GM21367 (cell line): ENCODE data around the gene NOL4L.

ENCODE experiments used
- ATAC-seq: cut with Tn5 transposase; IDR thresholded peaks from one replicate; pipeline ENCODE4 v1.9.1; 2021; ENCODE audit not compliant: unreplicated experiment

Gene NOL4L

GRCh38 chr20:32614303-32614702 is 29.2 kb upstream of the NOL4L start:
- no peak for ATAC-seq

- ATAC-seq, result no peak
Observed at GRCh38 chr20:32613192-32614053, 28.3 kb upstream of the NOL4L start.

DNA sequence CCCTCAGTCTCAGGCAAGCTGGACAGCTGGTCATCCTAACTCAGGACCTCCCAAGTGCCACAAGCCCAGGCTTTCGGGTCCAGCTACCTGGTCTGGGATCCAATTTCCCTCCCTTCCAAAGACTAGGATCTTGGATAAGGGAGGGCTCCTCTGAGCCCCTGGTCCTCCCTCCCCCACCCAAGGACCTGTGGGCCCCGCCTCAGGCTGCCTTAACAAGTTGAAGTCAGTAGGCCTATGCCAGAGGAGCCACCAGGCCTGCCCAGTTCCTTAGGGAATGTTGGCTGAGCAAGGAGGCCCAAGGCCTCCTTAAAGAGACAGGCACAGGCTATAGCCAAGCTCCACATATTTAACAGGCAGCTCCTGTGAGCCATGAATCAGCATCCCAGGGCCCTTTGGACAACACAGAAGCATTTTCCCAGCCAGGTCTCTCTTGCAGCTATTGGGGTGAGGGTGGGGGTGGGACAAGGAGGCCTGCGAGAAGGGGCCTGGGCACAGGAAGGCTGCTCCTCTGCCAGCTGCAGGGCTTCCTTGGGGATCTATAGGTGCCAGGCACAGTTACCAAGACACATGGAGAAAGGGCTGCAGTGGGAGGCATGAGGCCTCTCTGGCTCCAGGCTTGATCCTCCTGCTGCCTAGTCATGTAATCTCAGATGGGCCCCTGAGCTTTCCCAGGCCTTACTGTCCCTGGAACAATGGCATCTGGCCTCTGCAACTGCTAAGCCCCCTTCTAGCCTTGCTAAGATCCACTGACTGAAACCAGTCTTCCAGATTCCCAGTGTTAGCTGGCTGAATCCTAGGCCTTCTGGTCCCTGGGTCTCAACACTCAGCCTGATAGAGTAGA is 27.4 kb upstream of the NOL4L start:
- no peak for ATAC-seq

- ATAC-seq, result no peak
Observed at GRCh38 chr20:32611868-32612267, 26.7 kb upstream of the NOL4L start.

DNA sequence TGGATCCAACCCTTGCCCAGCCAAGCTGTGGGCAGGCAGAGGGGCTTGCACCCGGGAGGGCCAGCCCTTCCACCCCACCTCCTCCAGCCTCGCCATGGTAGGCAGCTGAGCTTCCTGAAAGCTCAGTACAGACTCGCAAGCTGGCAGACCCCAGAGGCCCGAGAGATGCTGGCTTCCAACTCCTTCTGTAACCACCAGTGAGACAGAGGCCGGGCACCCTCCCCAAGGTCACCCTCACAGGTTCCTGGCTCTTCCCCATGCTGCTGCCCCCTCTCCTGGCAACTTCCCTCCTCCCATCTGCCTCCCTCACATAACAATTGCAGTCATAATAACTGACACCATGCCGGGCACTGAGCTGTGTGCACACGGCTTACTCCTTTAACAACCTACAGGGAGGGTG is 26.2 kb upstream of the NOL4L start:
- no peak for ATAC-seq

DNA sequence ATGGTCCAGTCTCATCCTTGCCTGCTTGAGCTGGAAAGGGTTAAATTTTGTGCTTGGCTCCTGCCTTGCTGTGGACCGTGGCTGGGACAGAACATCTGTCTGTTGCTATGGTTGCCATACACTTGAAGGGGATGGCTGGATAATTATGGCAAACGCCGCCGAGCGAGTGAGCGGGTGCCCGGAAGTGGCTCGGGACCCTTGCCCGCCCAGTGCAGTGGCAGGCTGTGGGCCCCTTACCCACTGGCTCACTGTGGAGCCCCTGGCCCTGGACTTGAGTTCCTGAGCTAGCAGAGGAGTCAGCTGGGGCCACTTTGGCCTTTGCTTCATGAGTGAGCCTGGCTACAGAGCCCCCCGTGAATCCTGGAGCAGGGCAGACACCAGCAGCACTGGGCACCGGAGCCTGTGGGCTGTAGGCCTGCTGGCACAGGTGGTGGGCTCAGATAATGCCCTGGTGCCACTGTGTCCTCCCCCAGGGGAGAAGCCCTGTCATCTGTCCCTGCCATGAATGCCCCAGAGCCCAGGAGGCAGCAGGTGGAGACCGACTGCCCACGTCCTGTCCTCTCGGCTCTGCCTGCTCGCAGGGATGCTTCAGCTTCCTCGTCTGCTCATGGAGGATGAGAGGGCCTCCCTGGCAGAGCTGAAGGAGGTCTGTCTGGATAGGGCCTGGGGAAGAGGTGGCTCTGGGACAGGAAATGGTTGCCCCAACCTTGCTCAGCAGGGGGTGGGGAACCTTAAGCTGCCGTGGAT is 25.5 kb upstream of the NOL4L start:
- no peak for ATAC-seq

- ATAC-seq, result no peak
Observed at GRCh38 chr20:32609993-32610392, 24.9 kb upstream of the NOL4L start.

DNA sequence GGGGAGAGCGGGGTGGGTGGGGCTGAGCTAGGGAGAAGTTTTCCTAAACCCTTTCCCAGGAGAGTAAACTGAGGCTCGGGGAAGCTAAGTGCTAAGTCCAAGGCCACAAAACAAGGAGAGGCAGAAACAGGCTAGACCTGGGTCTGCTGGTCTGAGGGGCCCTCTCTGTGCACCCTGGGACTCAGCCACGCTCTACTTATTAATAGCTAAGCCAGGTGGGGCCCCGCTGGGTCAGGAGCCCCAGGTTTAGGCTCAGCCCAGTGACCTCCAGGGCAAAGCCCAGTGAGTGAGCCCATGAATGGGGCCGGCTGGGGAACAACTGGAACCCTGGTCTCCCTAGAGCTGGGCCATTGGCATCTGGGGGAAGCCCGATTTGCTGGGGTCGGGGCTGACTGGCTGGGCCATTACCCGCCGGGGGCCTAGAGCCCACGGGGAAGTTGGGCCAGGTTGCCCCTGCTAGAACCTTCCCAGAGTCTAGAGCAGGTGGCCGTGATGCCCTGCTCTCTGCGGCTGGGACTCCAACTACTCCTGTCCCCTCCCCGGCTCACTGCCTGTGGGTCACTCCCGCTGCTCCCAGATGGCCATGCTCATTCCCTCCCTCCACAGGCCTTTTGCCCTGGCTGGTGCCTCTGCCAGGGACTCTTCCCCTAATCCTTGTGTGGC is 24.1 kb upstream of the NOL4L start:
- no peak for ATAC-seq

GRCh38 chr20:32608664-32609015 is 23.5 kb upstream of the NOL4L start:
- no peak for ATAC-seq

- no peak for ATAC-seq
Observed at GRCh38 chr20:32607727-32608663, 22.9 kb upstream of the NOL4L start.

DNA sequence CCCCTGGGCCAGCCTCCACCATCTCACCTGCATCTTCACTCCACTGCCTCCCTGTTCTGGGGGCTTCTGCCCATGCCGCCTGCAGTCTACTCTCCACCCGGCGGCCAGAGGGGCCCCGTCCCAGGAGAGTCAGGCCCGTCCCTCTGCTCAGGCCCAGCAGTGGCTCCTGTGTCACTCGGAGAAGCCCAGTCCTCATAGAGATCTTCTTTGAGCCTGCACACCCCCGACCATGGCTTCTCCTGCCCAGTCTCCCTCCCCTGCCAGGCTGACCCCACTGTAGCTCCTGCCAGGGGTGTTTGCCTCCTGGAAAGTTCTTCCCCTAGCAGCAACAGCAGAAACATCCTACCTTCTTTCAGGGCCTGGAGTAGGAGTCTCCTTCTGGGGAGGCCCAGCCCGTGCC is 22.2 kb upstream of the NOL4L start:
- no peak for ATAC-seq

- no peak for ATAC-seq
Observed at GRCh38 chr20:32606790-32607189, 21.7 kb upstream of the NOL4L start.

DNA sequence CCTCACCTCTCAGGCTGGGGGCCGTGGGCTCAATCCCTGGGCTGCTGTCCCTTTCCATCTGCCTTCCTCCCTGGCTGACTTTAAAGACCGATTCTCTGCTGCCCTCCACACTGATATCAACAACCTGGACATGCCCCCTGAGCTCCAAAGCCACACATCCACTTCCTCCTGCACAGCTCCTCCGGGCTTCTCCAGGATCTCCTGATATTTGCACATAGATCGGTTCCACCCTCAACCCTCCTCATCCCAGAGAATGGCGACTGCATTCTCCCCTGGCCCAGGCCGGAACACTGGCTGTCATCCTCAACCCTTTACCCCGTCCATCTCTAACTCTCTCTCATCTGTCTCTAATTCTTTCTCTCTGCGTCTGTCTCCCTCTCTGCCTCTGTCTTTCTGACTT is 21.0 kb upstream of the NOL4L start:
- no peak for ATAC-seq

DNA sequence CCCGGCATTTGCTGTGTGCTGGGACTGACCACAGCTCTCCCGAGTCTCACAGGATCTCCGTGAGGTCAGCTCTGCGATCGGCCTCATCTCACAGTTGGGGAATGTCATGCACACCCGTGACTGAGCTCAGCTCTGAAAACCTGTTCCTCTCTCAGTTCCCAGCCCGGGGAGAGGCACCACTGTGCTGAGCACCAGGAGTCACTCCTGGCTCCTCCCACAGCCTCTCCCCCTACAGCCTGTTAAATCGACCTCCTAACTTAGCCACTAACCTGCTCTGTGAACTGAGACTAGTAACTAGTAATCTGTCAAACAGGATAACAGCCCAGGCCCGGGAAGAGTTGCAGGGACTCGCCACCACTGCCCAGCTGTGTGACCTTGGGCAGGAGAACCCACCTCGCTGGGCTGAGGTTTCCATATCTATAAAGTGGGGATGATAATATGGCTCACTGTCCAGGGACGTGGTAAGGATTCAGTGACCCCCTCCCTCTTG is 20.1 kb upstream of the NOL4L start:
- no peak for ATAC-seq

GRCh38 chr20:32603046-32603726 is 18.1 kb upstream of the NOL4L start:
- no peak for ATAC-seq

DNA sequence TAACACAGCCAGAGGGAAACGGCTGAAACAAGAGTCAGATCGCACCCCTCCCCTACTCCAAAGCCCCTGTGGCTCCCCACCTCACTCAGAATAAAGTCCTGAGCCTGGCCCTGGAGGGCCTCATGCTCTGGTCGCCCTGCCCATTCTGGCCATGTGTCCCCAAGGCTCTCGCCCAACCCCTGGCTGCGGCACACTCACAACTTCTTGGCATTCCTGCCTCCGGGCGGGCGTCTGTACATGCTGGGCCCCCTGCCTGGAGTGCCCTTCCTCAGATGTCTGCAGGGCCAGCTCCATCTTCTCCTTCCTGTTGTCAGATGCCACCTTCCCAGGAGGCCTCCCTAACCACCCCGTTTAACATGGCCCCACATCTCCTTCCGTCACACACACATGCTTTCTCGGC is 17.1 kb upstream of the NOL4L start:
- no peak for ATAC-seq

GRCh38 chr20:32600681-32601237 is 15.6 kb upstream of the NOL4L start:
- no peak for ATAC-seq

- no peak for ATAC-seq
Observed at GRCh38 chr20:32599783-32600340, 14.7 kb upstream of the NOL4L start.

GRCh38 chr20:32598606-32599005 is 13.5 kb upstream of the NOL4L start:
- no peak for ATAC-seq
